ENCODE measurements around the gene KCNK5.

Gene KCNK5

GRCh38 chr6:39197521-39197920, 31.8 kb downstream of the KCNK5 start:
- no peak for DNase-seq

DNA sequence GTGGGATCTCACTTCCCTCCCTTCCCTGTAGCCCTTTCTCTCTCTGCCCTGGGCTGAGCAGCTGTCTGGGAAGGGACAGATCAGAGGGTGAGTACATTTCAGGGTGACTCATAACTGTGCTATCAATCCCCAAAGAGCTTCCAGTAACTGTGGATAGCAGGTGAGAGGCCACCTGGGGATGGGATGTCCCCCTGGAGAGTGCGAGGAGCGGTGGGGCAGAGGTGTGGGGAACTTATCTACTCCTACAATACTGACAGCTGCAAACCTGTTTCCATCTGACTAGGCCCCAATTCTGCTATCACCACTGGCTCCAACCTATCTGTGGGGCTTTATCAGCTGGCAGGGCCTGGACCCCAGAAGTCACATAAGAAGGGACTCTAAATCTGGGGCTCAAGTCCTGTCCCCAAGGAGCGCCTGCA, 32.6 kb downstream of the KCNK5 start:
- no peak for DNase-seq

DNA sequence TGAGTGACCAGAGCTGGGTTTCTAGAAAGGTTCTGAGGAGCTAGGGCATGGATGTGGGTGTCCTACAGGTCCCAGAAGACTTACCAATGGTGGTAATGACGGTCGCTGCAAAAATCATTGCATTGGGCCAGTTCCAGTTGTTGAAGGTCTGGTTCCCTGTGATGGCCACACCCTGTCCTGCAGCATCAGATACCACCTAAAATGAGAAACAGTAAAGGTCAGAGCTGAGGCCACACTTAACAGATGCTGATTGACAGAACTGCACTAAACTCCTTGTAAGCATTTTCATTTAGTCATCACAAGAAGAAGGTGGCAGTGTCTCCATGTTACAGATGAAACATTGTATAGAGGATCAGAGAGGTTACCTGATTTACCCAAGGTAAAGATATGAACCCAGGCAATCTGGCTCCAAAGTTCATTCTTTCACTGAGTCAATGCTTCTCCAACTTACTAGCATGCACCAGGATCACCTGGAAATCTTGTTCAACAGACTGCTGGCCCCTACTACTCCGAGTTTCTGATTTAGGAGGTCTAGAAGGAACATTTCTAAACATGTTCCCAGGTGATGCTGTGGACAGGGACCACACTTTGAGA, 33.4 kb downstream of the KCNK5 start:
- no peak for DNase-seq

DNA sequence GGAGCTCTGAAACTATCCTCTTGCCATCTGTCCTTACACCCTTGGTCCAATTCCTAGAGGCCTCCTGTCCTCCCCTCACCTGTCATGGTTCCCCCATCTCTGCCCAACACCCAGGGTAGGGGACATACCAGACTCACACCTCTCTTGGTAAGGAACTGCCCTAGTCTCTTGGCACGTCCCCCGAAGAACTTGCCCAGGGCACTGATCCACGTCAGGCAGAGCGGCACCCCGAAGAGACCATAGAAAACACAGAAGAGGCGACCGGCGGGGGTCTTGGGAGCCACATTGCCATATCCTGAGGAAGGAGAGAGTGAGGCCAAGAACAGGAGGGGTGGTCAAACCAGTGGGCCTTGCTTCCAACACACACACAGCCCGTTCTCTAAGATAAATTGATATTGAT, 34.8 kb downstream of the KCNK5 start:
- no peak for DNase-seq

DNA sequence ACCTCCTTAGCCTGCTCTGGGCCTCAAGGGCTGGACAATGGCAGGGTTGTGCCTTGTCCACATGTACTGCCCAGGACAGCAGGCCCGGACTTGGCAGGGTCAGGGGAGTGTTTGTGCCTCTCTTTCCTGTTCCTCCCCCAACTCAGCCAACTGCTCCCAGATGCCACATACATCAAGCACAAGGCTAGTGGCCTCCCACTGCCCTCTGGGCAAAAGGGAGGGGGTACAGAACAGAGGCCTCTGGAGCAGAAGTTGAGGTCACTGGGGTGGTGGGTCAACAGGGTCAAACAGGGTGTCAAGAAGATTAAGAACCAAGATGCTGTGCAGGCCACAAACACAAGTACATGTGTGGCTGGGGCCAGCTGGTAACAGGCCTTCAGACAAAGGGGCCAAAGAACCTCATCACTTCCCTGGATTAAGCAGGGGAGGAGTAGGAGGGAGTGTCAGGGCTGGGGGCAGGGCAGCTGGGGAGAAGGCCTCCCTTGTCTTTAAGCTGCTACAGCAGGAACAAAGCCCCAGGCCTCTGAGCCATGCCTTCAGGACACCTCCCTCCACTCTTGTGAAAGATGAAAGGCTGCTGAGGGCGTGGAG, 36.0 kb downstream of the KCNK5 start:
- no peak for DNase-seq

DNA sequence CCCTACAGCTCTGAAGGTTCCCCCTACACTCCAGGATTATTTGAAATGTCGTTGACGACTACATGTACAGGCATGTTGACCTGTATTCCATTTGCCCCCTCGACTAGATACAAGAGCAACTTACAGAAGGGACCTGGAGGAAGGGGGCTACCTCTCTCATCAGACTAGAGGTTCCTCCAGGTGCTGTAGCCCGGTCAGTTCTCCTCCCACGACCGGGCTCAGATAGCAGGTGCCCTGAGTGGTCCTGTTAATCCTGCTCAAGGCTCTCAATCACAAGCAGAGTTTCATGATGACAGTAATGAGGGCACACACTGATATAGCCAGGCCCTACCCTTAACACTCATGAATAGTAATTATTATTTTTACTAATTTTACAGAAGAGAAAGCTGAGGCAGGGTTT, 36.5 kb downstream of the KCNK5 start:
- DNase-seq = no peak

DNA sequence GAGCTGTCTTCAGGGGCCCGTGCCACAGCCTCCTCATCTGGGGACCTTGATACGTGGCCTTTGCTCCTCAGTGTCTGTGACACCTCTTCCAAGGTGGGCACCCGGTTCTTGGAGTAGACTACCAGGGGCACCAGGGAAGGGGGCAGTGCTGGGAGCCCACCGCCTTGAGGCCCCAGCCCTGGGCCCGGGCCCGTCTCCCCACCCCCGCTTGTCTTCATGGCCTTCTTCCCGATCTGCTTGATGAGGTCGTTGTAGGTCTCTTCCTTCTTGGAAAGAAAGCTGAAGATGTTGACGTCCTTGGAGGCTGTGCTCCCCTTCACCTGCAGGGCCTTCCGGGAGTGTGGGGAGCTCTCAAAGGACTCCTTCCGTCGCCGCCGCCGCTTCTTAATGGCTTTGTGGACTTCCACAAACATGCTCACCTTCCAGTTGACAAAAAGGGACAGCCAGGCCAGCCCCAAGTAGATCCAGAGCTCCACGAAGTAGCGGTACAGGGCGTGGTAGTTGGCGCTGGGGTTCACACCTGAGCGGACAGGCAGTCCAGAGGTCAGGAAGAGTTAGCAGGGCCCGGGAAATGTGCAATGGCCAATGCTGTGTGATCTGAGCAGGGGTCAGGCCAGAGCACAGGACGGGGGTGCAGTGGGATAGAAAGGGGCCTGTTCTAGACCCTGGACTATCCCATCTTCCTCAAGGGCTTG, 37.9 kb downstream of the KCNK5 start:
- DNase-seq = no peak

DNA sequence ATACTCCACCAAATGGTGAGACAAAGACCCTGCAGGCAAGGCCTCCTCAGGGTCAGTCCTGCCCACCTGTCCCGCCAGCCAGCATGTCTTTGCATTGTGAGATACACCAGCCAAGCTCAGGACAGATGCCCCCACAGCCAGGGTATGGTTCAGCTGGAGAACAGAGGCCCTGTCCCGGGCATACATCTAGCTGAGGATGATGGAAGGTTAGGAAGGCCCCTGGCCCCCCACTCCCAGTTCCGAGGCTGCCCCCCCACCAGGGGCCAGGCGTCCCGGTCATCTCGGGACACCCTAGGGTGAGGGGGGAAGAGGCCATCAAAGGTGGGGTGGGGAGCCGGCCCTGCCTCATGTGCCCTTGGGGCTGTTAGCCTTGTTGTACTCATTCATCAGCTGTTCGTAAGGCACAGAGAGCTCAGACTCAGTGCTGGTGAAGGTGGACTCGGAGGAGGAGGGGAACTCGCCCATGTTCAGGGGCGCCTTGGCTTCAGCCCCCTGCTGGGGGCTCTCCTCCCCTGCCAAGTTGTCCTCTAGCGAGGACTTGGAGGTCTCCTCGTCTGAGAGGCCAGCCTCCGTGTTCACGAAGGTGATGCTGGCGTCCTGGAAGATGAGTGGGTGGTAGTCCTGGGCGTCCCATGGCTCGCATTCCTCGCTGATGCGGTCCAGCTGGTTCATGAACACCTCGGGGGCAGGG, 38.6 kb downstream of the KCNK5 start:
- DNase-seq = no peak

GRCh38 chr6:39189915-39190544, 39.2 kb downstream of the KCNK5 start:
- no peak for DNase-seq

DNA sequence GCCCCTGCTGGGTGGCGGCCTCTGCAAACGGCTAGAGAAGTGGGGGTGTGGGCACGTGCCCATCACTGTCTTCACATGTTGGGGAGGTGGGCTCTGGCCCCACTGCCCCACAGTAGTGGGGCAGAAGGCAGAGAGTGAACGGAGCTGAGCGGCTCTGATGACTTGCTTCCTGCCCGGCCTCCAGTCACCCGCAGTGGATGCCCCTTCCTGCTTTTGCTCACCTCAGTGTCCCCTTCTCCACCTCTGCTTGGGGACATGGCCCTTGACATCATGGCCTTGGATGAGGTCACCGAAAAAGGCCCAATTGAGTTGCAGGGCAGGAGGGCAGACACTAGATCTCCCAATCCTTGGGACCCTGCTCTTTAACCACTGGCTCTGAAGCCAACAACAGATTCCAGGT, 40.1 kb downstream of the KCNK5 start:
- no peak for DNase-seq

- DNase-seq = no peak
Measured at GRCh38 chr6:39188571-39188970, 40.7 kb downstream of the KCNK5 start.

GRCh38 chr6:39188098-39188450, 41.2 kb downstream of the KCNK5 start:
- no peak for DNase-seq

DNA sequence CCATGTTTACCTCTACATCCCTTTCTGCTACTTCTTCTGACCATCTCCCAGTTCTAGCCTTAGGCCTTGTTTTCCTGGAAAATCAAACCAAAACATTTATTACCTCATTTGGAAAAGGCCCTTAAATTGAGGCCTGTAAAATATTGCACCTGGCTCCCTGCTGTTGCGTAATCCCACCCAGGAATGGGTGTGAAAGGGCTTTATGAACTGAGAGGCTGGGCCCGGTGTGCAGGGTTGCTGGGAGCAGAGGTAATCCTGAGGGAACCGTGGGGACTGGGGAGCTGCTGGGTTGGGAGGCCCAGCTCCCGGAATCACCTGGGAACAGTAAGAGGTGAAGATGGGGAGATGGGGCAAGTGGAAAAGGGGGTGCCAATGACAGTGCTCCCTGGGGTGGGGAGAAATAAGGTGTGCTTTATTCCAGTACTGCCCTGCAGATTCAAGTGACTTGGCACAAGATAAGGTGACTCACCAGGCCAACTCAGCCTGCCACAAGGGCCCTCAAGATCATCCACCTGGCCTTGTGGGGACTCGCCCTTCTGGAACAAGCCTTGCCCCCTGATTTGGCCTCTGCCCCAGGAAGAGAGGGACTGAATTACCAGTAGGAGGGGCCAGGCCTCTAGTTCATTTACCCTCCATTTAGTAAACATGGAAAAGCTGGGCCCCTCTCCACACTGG, 44.2 kb downstream of the KCNK5 start:
- DNase-seq = no peak

GRCh38 chr6:39182604-39183003, 46.7 kb downstream of the KCNK5 start:
- DNase-seq = no peak

DNA sequence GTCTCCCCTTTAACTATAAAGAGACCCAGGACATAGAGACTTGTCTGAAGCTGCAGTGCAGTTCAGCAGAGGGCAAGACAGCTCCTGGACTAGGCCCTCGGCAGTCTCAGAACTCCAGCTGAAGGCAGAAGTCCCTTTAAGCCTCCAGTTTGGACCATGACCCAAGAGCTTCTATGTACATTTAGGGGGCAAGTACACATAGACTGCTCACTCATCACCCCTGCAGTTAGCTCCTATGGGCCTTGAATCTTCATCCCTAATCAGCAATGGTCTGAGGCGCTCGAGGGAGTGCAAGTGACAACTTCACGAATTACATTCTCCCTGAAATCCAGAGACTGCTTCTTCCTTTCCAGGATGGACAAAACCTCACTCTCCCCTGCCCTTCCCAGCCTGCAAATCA, 47.4 kb downstream of the KCNK5 start:
- DNase-seq = no peak

GRCh38 chr6:39181333-39181732, 47.9 kb downstream of the KCNK5 start:
- DNase-seq = no peak

- no peak for DNase-seq
Measured at GRCh38 chr6:39178804-39179203, 50.5 kb downstream of the KCNK5 start.

GRCh38 chr6:39178235-39178634, 51.0 kb downstream of the KCNK5 start:
- no peak for DNase-seq

DNA sequence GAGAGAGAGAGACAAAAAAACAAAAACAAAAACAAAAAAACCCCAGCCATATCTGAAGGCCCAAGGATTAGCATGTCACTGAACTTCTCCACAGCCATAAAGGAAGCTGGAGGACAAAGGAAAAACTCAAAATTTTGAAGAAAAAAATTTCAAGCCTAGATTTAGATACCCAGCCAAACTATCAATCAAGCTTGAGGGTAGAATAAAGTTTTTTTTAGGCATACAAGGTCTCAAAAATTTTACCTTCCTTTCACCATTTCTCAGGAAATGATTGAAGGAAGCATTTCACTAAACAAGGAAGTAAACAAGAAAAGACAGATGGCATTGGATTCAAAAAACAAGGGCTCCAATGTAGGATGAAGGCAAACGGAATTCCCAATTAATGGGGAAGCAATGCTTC, 52.1 kb downstream of the KCNK5 start:
- no peak for DNase-seq

DNA sequence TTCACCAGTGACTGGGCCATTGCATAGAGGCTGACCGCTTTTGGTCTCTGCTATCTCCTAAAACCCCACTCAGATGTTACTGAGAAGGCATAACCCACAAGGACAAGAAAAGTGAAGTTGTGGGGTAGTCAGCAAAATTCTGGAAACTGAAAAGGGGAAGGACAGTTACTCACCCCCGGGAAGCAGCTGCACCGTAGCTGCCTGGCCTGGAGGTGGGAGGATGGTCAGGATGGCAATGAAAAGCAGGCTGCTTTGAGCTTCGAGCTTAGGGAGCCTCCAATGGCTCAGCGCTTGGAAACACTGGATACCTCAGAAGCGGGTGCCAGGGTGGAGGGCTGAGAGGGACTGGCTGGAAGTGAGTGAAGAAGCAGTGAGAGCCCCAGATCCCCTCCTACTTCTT, 56.0 kb downstream of the KCNK5 start:
- DNase-seq = no peak

DNA sequence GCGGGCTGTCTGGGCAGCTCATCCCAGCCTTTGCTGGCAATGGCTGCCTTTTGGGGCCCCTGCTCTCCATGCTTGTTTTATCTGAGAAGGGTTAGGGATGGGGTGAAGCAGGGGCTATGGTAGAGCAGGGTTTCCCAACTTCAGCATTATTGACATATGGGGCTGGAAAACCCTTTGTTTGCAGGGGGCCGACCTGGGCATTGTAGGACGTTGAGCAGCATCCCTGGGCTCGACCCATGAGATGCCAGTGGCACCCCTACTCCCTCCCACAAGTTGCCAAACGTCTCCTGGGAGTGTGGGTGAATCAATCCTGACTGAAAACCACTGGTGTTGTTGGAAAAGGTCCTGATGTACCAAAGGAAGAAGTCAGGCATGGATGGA, 56.9 kb downstream of the KCNK5 start:
- no peak for DNase-seq

- no peak for DNase-seq
Measured at GRCh38 chr6:39171489-39172376, 57.5 kb downstream of the KCNK5 start.

Data from CD4-positive, alpha-beta T cell treated with Interleukin-21 for 1 hour (primary cell).